HepG2 (cell line): ENCODE results near the gene AHR. TPM values are rescaled to one million over a fixed set of nuclear protein-coding genes. Genes with fewer than 3 reads are reported as not detected.

Source experiments
- ATAC-seq: fragments of 200-7000 bp; cut with Tn5 transposase; 3 replicates; pipeline ENCODE4 v1.9.1; 2020; ENCODE audit warnings: mild to moderate bottlenecking, moderate library complexity
- BruUV-seq: library from RNA; stranded (reverse); fragments of 400-500 nt; replicated peaks from 2 replicates; lab custom pipeline; 2021; lab: Mats Ljungman, UMichigan
- CTCF ChIA-PET: fragments of 300-600 bp; formaldehyde crosslinking; extraction: SDS; loops from one replicate; lab custom pipeline; 2021; ENCODE audit warnings: low total read pairs, inconsistent platforms, low intra/inter-chr PET ratio; lab: Yijun Ruan, JAX
- POLR2A ChIA-PET: fragments of 350-600 bp; sonication (Branson Sonifier 250); formaldehyde crosslinking; loops from one replicate; lab custom pipeline; 2020; ENCODE audit warnings: antibody characterized with exemption, inconsistent platforms; lab: Yijun Ruan, JAX
- DNase-seq: peaks from one replicate; pipeline ENCODE4 v3.0.0-alpha.2; 2015; ENCODE audit warnings: low spot score
- FAIRE-seq: peaks from 3 replicates; lab custom pipeline; 2011; peaks lifted over from hg19 to GRCh38; lab: Jason Lieb, UNC
- H2AFZ ChIP-seq: one replicate; pipeline ENCODE4 v1.6.1; 2011; ENCODE audit warnings: low read length, inconsistent platforms
- H3K27ac ChIP-seq: fragments of 300-600 bp; 3 replicates; pipeline ENCODE4 v1.8.0; 2011; ENCODE audit warnings: mixed run types, mild to moderate bottlenecking, mixed read lengths, low read length, inconsistent platforms; ENCODE audit not compliant: insufficient read depth; ENCODE audit errors: extremely low read length
- H3K27me3 ChIP-seq, 2 experiments: fragments of 200-600 bp in 1 of 2; 2 replicates in 1 of 2; 3 replicates in 1 of 2; pipeline versions ENCODE4 v1.6.0 to v1.8.0; 2011; ENCODE audit warnings: low read length in 2 of 2, mild to moderate bottlenecking in 2 of 2, moderate library complexity in 2 of 2, inconsistent platforms in 1 of 2; ENCODE audit not compliant: insufficient read depth in 2 of 2, control insufficient read depth in 1 of 2
- H3K36me3 ChIP-seq, 2 experiments: fragments of 200-600 bp in 1 of 2; replicated peaks in 1 of 2; 2 replicates in 1 of 2; 3 replicates in 1 of 2; pipeline versions ENCODE4 v1.5.1 to v1.8.0; 2011; ENCODE audit warnings: low read length in 2 of 2, inconsistent platforms in 1 of 2; ENCODE audit not compliant: insufficient read depth in 2 of 2, control insufficient read depth in 1 of 2
- H3K4me1 ChIP-seq: 2 replicates; pipeline ENCODE4 v1.5.1; 2012; ENCODE audit warnings: low read length, inconsistent platforms; ENCODE audit not compliant: insufficient read depth
- H3K4me2 ChIP-seq: 2 replicates; pipeline ENCODE4 v1.6.0; 2011; ENCODE audit warnings: low read depth, low read length, inconsistent platforms
- H3K4me3 ChIP-seq, 3 experiments: fragments of 200-600 bp in 1 of 3; sonication (generic), shearing (Covaris generic) in 1 of 3; replicated peaks in 1 of 3; 2 replicates each; pipeline ENCODE4 v1.5.1; 2011 to 2016; ENCODE audit warnings: low read length in 3 of 3, inconsistent platforms in 2 of 3, low read depth in 2 of 3, mild to moderate bottlenecking in 2 of 3, control low read depth in 1 of 3, mixed read lengths in 1 of 3; ENCODE audit not compliant: insufficient read depth in 1 of 3
- H3K79me2 ChIP-seq: one replicate; pipeline ENCODE4 v1.6.1; 2011; ENCODE audit warnings: low read length, inconsistent platforms; ENCODE audit not compliant: insufficient read depth
- H3K9ac ChIP-seq: 2 replicates; pipeline ENCODE4 v1.6.0; 2011; ENCODE audit warnings: mild to moderate bottlenecking, low read depth, low read length, inconsistent platforms; ENCODE audit not compliant: insufficient read depth
- H3K9me3 ChIP-seq: 2 replicates; pipeline ENCODE4 v1.5.1; 2012; ENCODE audit warnings: mild to moderate bottlenecking, low read length
- H4K20me1 ChIP-seq: 2 replicates; pipeline ENCODE4 v1.6.0; 2011; ENCODE audit warnings: inconsistent platforms, mild to moderate bottlenecking, low read length, moderate library complexity; ENCODE audit not compliant: insufficient read depth
- ATF7-NPFF ChIP-seq: sonication (generic); formaldehyde crosslinking; IDR thresholded peaks from 2 replicates; pipeline ENCODE4 v1.8.1; 2023; ENCODE audit warnings: mild to moderate bottlenecking, low read depth, missing genetic modification reagents, moderate library complexity
- CCDC6 ChIP-seq: sonication (generic); formaldehyde crosslinking; IDR thresholded peaks from 2 replicates; pipeline ENCODE4 v1.8.1; 2022; ENCODE audit warnings: mild to moderate bottlenecking, missing genetic modification reagents, moderate library complexity
- DNMT3B ChIP-seq: conservative IDR thresholded peaks from 2 replicates; pipeline ENCODE4 v1.6.1; 2016; ENCODE audit warnings: missing biosample characterization, control low read depth
- EEA1 ChIP-seq: sonication (generic); formaldehyde crosslinking; IDR thresholded peaks from 2 replicates; pipeline ENCODE4 v1.5.1; 2020; ENCODE audit warnings: mild to moderate bottlenecking, missing genetic modification reagents, borderline replicate concordance
- HNF4G ChIP-seq, 2 experiments: sonication (generic) in 1 of 2; formaldehyde crosslinking in 1 of 2; IDR thresholded peaks; 2 replicates each; pipeline versions ENCODE4 v1.4.0 to v1.6.1; 2011 to 2020; ENCODE audit warnings: borderline replicate concordance in 2 of 2, low read depth in 2 of 2, mild to moderate bottlenecking in 2 of 2, low read length in 1 of 2, missing genetic modification reagents in 1 of 2, moderate library complexity in 1 of 2
- NONO ChIP-seq, 2 experiments: fragments of 450-650 bp in 1 of 2; sonication (generic) in 1 of 2; formaldehyde crosslinking in 1 of 2; IDR thresholded peaks in 1 of 2; conservative IDR thresholded peaks in 1 of 2; 2 replicates each; pipeline versions ENCODE4 v1.6.1 to v1.8.0; 2017 to 2022; ENCODE audit warnings: mild to moderate bottlenecking in 1 of 2, missing genetic modification reagents in 1 of 2, moderate library complexity in 1 of 2
- ZNF17 ChIP-seq: sonication (generic); formaldehyde crosslinking; IDR thresholded peaks from 2 replicates; pipeline ENCODE4 v1.5.0; 2020; ENCODE audit warnings: mild to moderate bottlenecking, missing genetic modification reagents
- ZNF205 ChIP-seq: IDR thresholded peaks from 2 replicates; pipeline ENCODE4 v1.6.1; 2018; ENCODE audit warnings: missing biosample characterization, missing genetic modification reagents
- ZNF225 ChIP-seq: sonication (generic); formaldehyde crosslinking; IDR thresholded peaks from 2 replicates; pipeline ENCODE4 v1.4.0; 2020; ENCODE audit warnings: mild to moderate bottlenecking, missing genetic modification reagents
- ZNF441 ChIP-seq: sonication (generic); formaldehyde crosslinking; IDR thresholded peaks from 2 replicates; pipeline ENCODE4 v1.7.0; 2021; ENCODE audit warnings: missing genetic modification reagents, borderline replicate concordance
- ZNF460 ChIP-seq: sonication (generic); formaldehyde crosslinking; IDR thresholded peaks from 2 replicates; pipeline ENCODE4 v1.5.1; 2020; ENCODE audit warnings: missing genetic modification reagents, mild to moderate bottlenecking, borderline replicate concordance
- ZNF574 ChIP-seq: sonication (generic); formaldehyde crosslinking; IDR thresholded peaks from 2 replicates; pipeline ENCODE4 v1.4.0; 2020; ENCODE audit warnings: missing genetic modification reagents
- ZNF607 ChIP-seq: sonication (generic); formaldehyde crosslinking; IDR thresholded peaks from 2 replicates; pipeline ENCODE4 v1.5.1; 2020; ENCODE audit warnings: missing genetic modification reagents, mild to moderate bottlenecking, borderline replicate concordance
- WGBS: methylation state at CpG from one replicate; pipeline ENCODE4 v1.1.6; 2017; ENCODE audit warnings: low lambda C conversion rate; 5-methylcytosine and 5-hydroxymethylcytosine counted together
- in situ Hi-C: cut with HindIII; loops from 2 replicates; pipeline ENCODE4 v1.10.0; 2017; ENCODE audit warnings: low pct_unique_long_range_greater_than_20kb; ENCODE audit not compliant: extremely low pct_ligation_motif_present
- intact Hi-C: fragments of 100-400 bp; cut with micrococcal nuclease; formaldehyde crosslinking; loops from one replicate; pipeline ENCODE4 v1.10.0; 2022; ENCODE audit not compliant: unreplicated experiment
- polyA plus RNA-seq, 8 experiments: library from polyadenylated mRNA; depleted of rRNA in 3 of 8; stranded (reverse) in 7 of 8; unstranded in 1 of 8; fragments of >200 nt; fragmentation: Illumina TruSeq in 4 of 8; extraction: Trizol in 4 of 8; gene quantifications; 2 replicates each; pipeline versions ENCODE4 v1.2.1 to v1.2.3, GENCODE V29; 2011 to 2016; ENCODE audit warnings: low read depth in 4 of 8, missing spikeins in 1 of 8, mixed read lengths in 1 of 8; ENCODE audit not compliant: insufficient read depth in 1 of 8
- total RNA-seq, 5 experiments: library from RNA; depleted of rRNA; stranded (reverse); fragments of >200 nt; fragmentation: Illumina TruSeq; extraction: Trizol; gene quantifications; 2 replicates each; pipeline ENCODE4 v1.2.3, GENCODE V29; 2016; ENCODE audit warnings: low read depth in 1 of 5
- TF ChIP-seq, protein P1 (sequence below): sonication (generic); formaldehyde crosslinking; IDR thresholded peaks from 2 replicates; pipeline ENCODE4 v1.9.0; 2021; ENCODE audit warnings: missing genetic modification reagents, borderline replicate concordance

The AHR gene
- total and polyA plus RNA-seq, 2 of the 13 experiments (the other 11 are each of a cell fraction or from before 2014, with no cell fraction given): 9.0 to 31.3 TPM

DNA sequence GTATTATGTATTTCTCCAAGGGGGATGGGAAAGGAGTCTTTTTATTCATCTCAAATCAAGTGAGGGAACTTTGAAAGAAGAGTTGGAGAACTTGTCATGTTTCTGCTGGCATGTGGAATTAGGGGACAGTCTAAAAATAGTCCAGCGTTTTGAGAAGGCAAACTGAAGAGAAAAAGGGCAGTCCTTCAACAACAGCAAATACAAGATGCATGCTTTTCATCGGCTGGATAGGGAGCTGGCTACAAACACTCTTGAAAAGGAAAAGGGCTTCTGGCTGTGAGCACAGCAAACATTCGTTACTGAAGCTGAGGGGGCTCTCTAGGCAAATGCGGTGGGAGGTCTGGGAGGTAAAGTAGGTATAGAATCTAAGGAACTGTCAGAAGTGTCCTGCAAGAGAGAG lies 91.9 kb downstream of the AHR start:
- DNase-seq: no peak
- H3K4me3 ChIP-seq: no peak overlapping the region
- no peaks in the 10 kb centered on the region for H3K4me1 ChIP-seq
- H3K79me2 ChIP-seq: no peaks in the 10 kb centered on the region
- ChIA-PET POLR2A (no interaction called here), CTCF (no interaction called here)
- no peaks in the 10 kb centered on the region for H3K27me3 ChIP-seq
- H3K9me3 ChIP-seq: peaks cover 26% of the 10 kb centered on the region
- H3K27ac ChIP-seq: no peak overlapping the region
- H3K4me2 ChIP-seq: no peak overlapping the region
- TF ChIP-seq ZNF607 (CRISPR knock-in tag) (no peak), ZNF574 (CRISPR knock-in tag) (no peak), EEA1 (CRISPR knock-in tag) (no peak), ZNF460 (CRISPR knock-in tag) (no peak), HNF4G (IDR thresholded peaks at IDR 0.05; ENCODE audit: borderline replicate concordance, low read depth, low read length) (no peak), HNF4G (CRISPR knock-in tag; IDR thresholded peaks at IDR 0.05; ENCODE audit: borderline replicate concordance, low read depth) (no peak), ZNF205 (CRISPR knock-in tag) (no peak), ZNF441 (CRISPR knock-in tag) (no peak), DNMT3B (CRISPR knock-in tag) (no peak), ATF7-NPFF (no peak), ZNF225 (no peak), ZNF17 (CRISPR knock-in tag) (no peak), CCDC6 (CRISPR knock-in tag) (no peak), NONO (IDR thresholded peaks at IDR 0.05) (no peak), NONO (CRISPR knock-in tag; conservative IDR thresholded peaks at IDR 0.05) (no peak)
- TF ChIP-seq, protein P1, sequence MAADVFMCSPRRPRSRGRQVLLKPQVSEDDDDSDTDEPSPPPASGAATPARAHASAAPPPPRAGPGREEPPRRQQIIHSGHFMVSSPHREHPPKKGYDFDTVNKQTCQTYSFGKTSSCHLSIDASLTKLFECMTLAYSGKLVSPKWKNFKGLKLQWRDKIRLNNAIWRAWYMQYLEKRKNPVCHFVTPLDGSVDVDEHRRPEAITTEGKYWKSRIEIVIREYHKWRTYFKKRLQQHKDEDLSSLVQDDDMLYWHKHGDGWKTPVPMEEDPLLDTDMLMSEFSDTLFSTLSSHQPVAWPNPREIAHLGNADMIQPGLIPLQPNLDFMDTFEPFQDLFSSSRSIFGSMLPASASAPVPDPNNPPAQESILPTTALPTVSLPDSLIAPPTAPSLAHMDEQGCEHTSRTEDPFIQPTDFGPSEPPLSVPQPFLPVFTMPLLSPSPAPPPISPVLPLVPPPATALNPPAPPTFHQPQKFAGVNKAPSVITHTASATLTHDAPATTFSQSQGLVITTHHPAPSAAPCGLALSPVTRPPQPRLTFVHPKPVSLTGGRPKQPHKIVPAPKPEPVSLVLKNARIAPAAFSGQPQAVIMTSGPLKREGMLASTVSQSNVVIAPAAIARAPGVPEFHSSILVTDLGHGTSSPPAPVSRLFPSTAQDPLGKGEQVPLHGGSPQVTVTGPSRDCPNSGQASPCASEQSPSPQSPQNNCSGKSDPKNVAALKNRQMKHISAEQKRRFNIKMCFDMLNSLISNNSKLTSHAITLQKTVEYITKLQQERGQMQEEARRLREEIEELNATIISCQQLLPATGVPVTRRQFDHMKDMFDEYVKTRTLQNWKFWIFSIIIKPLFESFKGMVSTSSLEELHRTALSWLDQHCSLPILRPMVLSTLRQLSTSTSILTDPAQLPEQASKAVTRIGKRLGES: no peak
- FAIRE-seq: no peak
- H3K36me3 ChIP-seq: no peaks in the 10 kb centered on the region
- no peak overlapping the region for H3K9ac ChIP-seq
- ATAC-seq: no peak
- in situ Hi-C loops (no loop called here), intact Hi-C loops (no loop called here)
- no peaks in the 10 kb centered on the region for H4K20me1 ChIP-seq
- H2AFZ ChIP-seq: no peak overlapping the region
- WGBS: 29% methylated on average over 4 of the region's 4 CpGs
- no TSS peak for BruUV-seq
